DMS 273 (cell line): ENCODE results near the gene KLRC4.
"Not testable (repeated sequence)": the region's sequence is repeated elsewhere in the genome, so short reads cannot be mapped to it uniquely, and the experiment has no call there.

Experiments
- DNase-seq: peaks from one replicate; lab custom pipeline; 2025; ENCODE audit not compliant: unreplicated experiment; lab: John Stamatoyannopoulos, UW

Gene KLRC4

DNA sequence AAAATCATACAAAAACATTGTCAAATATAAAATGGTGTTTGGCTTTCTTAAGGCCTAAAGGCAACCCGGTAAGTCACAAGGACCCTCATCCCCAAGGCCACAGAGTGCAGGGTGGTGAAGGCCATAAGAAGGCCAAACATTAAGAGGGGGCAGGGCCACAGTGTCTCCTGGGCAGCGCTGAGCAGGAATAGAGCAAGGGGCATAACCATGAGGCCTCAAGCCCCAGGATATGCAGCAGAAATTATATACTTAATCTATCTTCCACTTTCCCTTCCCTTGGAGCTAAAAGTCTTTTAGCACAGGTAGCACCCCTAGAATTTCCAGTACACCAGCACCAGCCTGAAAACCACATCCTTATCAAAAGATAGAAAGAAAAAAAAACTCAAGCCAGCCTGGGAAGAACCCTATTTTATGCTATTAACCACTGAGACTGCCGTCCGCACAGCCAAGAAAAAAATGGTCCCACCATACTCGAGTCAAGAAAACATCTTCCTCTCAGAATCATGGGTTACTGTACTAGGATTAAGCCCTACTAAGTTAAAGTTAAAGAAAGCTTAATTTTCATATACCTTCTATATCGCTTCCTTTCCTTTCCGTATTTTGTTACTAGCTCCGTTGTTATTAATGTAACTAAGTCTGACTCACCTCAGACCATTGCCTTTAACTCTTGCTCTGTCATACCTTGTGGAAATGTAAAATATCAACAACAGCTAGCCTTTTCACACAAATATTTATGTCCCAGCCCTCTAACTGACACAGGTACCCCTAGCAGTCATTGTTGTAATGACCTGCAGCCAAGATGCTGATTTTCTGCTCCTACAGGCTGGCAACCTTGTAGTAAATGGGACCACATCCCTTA is 39.8 kb downstream of the KLRC4 start:
- DNase-seq, result no peak

DNA sequence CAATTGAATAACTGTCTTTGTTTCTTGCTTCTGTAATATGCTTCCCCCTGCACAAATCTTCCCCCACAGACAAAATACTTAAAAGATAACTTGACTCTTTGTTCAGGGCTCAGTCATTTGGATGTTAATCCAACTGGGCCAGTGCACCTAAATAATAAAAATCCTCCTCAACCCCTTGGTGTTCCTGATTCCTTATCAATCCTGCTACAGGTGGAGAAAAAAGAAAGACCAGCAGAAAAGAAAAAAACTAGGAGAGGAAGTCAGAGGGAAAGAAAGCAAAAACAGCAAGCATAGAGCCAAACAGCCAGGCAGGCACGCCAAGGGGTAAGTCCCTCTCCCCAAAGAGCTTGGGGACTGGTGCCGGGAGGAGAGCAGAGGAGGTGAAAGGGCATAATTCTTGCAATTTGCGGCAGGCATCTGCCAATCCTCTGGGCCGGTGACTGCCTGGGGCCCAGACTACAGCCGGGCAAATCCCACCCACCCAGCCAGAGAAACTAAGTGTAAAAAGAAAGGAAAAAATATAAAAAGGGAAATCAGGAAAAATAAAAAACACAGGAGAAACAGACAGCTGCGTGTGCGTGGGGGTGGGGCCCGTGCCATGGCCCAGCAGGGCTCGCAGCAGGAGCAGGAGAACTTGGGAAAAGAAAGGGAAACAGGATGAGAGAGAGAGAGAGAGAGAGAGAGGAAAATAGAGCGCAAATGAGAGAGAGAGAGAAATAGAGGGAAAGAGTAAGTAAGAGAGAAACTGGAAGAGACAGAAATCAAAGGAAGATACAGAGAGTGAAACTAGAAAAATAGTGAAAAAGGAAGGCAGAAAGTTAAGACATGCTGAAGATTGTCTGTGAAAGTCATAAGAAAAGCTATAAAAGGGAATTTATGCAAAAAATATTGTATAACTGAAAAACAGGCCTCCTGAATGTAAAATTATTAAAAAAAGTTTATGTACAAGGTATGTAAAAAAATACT is 41.1 kb downstream of the KLRC4 start:
- DNase-seq, result no peak

DNA sequence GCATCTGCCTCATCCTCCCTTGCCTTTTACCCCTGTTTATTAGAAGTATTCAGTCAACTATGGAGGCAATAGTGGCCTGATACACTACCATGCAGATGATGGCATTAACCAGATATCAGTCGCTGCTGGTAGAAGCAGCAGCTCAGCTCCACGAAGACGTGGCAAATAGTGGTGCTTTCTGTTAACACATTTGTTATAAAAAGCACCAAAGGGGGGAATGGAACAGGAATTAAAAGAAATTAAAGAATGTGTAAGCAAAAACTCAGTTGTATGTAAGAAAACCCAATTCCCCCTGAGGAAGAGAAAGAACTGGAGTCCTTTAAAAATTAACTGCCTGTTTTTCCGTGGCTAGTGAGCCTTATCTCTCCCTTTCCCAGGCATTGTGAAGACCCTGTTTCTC is 41.8 kb downstream of the KLRC4 start:
- DNase-seq, result not testable (repeated sequence)

DNA sequence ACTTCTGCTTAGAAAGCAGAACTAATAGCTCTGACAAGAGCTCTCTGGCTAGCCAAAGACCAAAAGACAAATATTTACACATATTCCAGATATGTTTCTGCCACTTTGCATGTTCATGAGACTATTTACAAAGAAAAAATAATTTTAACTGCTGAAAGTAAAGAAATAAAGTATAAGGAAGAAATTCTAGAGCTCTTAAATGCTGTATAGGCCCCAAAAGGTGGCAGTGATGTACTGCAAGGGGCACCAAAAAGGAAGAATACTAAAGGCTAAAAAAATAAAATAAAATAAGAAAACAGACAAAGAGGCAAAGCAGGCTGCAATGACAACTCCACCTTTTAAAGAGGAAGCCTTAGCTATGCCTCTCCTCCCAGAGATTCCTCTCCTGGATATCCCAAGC is 42.7 kb downstream of the KLRC4 start:
- DNase-seq, result no peak

DNA sequence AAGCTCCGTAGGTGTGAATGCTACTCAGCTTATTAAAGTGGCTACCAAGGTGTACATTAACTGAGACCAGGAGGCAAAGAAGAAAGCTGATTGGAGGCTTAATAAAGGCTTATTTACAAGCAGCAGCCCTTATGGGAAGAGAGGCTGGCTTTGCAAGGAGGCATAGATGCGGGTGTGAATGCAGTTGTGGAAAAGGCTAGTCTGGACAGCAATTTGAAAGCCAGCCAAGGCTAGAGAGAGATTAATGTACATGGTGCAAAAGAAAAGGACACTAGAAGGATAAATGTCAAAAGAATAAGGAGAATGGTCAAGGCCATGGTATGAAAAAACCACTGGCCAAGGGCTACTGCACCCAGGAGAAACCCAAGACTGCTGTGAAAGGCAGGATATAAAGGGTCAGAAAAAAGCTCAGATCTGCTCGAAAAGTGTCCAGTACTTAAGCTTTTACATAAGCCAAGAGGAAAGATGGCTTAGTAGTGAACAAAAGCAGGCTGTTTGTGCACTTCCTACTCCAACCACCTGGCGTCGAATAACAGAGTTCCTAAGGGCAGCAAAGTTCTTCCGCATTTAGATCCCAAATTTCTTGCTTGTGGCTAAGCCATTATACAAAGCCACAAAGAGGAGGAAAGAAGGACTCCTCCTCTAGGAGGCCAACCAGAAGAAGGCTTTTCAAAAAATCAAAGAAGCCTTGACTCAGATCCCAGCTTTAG is 43.7 kb downstream of the KLRC4 start:
- DNase-seq, result no peak

DNA sequence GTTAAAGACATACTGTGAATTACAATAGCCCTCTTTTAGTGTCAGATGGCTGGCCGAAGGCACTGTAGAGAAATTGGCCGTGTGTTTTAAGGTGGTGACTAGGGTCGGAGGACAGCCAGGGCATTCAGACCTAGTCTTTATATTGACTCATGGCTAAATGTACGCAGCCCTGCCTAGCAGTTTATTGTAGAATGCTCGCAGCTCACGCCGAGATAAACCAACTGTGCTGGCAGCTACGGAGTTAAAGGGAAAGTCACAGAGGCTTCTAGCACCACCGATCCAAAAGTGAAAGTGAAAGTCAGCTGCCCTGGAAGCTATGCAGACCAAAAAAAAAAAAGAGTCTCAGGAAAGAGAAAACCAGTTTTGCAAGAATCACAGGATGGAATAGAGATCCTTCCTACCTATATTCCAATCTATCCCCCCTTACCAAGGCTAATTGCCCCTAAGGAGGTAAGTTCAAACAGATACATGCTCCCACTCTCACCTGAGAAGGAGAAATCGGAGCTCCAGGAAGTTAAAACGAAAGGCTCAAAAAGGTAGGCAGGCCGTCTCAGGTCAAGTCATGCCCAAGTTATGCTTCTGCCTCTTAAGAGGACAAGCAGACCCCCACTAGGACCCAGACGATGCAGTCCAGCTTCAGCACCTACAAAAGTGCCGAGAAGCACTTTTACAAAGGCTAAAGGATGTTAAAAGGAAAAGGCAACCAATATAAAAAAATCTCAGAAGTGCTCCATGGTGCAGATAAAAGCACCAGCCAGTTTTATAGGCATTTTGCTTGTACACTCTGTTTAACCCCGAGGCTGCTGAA is 44.5 kb downstream of the KLRC4 start:
- DNase-seq, result peak; percentile 51

DNA sequence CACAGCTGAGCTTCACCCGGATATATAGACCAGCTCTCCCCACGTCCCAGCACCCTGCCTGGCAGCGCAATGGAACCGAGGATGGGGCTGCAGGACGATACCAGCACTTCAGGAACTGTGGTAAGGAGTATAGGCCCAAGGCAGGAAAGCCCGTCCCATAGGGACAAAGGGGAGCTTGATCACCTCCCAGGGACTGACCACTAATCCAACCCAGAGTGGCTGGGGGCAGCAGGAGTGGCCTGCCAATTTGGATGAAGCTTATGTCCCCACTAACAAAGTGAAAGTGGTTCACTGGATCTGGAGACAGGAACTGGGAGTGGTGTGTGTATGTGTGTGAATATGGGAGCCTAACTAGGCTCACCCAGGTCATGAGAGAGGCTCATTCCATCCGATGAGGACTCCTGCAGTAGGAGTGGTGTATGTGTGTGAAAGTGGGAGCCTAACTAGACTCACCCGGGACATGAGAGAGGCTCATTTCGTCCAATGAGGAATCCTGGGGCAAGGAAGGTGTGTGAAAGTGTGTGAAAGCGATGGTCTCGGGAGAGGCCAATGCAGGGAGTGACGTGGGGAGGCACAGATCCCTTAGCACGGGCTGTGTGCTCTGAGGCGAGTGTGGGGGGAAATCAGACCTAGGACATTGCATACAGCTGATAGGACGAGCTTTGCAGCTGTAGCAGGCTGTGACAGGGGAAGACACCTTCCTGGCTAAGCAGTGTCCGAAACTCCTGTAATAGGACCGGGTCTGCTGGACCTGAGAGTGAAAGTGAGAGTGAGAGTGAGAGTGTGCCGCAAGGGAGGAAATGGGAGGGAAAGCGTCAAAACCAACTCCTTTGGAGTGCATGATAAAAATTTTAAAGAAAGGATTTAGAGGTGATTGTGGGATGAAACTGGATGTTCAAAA is 45.4 kb downstream of the KLRC4 start:
- DNase-seq, result no peak

DNA sequence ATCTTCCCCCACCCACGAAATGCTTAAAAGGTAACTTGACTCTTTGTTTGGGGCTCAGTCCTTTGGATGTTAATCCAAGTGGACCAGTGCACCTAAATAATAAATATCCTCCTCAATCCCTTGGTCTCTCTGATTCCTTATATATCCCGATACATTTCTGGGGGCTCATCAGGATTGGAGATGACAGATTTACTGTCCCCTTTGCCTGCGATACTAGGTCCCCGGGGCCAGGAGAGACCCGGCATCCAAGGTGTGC is 46.0 kb downstream of the KLRC4 start:
- no peak for DNase-seq

DNA sequence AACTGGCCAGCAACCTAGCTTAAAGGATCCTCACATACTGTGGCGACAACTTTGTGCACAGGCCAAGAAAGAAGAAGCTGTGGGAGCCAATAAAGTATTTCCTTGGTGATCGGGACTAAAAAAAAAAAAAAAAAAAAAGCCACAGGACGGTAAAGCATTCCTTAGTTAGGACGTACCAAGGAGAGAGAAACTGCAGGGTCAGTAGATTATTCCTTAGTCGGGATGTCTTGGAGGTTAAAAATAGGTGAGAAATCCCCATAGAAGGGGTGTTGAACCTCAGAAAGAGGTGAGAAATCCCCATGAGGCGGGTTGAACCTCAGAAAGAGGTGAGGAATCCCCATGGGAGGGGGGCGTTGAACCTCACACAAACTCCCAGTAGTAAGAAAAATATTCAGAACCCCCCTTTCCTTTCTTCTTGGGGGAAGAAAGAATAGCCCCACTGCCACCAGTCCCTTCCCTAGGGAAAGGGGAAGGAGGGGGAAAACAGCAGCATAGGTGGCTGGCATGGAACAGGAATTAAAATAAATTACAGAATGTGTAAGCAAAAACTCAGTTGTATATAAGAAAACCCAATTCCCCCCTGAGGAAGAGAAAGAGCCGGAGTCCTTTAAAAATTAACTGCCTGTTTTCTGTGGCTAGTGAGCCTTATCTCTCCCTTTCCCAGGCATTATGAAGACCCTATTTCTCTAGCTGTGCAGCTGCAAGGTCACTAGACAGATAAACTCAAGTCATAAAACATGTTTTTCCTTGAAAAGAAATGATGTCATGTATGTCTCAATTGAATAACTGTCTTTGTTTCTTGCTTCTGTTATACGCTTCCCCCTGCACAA is 46.5 kb downstream of the KLRC4 start:
- DNase-seq, result no peak

DNA sequence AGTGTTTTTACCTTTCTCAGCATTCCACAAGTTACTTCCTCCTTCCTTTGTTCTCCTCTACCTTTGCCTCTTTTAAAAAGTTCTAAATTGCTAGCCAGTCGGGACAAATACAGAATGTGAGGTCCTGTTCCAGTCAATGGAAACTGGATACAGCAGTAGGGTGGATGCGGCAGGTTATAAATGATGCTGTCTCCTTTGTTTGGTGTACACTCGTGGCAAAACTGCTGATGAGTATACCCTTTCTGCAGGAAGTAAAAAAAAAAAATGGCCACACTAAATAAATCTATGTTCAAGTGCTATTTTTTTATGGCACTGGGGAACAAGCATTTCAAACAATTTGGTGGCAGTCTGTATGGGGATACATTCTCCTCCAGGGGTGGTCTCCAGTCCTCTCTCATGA is 47.2 kb downstream of the KLRC4 start:
- DNase-seq, result no peak

DNA sequence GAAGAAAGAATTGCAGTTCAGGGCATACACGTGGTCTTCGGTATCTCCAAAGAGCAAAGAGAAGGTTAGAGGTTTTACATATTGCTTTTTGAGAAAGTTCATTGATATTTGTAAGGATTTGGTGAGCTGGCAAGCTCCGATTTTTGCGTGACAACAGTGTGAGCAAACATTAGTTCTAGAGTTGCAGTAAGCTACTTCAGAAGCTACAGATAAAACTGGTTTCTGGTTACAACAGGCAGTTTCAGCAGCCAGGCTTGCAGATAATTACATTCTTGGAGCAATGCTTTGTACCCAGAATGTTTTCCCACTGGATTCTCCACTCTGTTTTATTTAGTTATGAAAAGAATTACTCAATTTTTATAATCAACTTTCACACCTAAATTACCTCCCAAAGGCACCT is 47.9 kb downstream of the KLRC4 start:
- peak; percentile 10 for DNase-seq

DNA sequence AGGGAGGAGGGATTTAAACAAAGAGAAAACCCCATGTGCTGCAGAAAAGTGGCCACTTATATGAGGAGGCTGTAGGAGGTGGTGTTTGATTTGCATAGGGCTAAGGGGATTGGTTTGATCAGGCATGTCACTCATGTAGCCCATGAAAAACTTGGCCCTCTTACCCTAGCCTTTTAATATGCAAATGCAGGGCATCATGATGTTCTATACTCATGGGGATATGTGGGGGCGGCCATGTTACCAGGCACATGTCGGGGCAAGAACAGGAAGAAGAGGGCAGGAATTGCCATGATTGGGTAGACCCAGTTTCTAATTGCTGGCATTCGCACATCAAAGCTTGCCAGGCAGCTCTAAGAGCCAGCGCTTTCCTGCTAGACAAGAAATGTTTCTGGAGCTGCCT is 48.5 kb downstream of the KLRC4 start:
- DNase-seq, result peak; percentile 35

DNA sequence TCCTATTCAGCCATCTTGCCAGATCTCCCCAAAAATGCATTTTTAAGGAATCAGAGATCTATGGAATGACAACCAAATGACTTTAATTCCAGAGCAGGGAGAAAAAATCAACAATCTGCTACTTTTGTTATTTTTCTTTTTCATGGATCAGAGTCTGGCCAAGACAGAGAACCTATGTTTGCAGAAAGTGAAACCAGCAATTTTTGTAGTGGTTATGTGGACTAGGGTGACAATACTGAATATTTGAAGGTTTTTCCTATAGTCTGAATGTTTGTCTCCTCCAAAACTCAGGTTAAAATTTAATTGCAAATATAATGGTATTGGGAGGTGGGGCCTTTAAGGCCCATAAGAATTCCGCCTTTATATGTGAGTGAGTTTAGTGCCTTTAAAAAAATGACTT is 50.6 kb downstream of the KLRC4 start:
- DNase-seq, result no peak

DNA sequence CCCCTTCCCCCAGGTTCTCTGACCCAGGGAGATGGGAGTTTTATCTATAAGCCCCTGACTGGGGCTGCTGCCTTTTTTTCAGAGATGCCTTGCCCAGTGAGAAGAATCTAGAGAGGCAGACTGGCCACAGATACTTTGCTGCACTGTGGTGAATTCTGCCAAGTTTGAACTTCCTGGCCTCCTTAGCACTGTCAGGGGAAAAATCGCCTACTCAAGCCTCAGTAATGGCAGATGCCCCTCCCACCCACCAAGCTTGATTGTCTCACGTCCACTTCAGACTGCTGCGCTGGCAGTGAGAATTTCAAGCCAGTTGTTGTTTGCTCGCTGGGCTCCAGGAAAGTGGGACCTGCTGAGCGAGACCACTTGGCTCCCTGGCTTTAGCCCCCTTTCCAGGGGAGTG is 51.4 kb downstream of the KLRC4 start:
- DNase-seq, result no peak
